ENCODE results near the gene ABRAXAS1.

DNA sequence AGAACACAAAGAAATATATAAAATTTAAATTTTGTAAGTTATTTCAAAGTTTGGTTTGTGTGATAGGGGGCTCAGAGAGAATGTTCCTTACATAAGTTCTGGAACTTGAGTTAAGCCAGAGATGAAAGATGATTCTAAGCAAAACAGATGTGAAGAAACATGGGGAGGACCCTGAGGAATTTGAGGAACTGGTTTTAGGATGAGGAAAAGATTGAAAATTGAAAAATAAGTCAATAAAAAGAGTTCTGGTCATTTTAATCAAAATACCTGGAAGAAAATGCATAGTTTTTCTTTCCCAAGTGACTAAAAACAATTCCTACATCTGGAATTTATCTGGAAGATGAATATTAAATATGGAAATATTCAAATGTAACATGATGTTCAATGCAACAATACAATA lies 66.7 kb downstream of the ABRAXAS1 start:
- TF ChIP-seq, protein P1, sequence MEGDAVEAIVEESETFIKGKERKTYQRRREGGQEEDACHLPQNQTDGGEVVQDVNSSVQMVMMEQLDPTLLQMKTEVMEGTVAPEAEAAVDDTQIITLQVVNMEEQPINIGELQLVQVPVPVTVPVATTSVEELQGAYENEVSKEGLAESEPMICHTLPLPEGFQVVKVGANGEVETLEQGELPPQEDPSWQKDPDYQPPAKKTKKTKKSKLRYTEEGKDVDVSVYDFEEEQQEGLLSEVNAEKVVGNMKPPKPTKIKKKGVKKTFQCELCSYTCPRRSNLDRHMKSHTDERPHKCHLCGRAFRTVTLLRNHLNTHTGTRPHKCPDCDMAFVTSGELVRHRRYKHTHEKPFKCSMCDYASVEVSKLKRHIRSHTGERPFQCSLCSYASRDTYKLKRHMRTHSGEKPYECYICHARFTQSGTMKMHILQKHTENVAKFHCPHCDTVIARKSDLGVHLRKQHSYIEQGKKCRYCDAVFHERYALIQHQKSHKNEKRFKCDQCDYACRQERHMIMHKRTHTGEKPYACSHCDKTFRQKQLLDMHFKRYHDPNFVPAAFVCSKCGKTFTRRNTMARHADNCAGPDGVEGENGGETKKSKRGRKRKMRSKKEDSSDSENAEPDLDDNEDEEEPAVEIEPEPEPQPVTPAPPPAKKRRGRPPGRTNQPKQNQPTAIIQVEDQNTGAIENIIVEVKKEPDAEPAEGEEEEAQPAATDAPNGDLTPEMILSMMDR (IDR thresholded peaks at IDR 0.05; ENCODE audit: insufficient read depth, low read length) = no peak
- TF ChIP-seq, protein P2, sequence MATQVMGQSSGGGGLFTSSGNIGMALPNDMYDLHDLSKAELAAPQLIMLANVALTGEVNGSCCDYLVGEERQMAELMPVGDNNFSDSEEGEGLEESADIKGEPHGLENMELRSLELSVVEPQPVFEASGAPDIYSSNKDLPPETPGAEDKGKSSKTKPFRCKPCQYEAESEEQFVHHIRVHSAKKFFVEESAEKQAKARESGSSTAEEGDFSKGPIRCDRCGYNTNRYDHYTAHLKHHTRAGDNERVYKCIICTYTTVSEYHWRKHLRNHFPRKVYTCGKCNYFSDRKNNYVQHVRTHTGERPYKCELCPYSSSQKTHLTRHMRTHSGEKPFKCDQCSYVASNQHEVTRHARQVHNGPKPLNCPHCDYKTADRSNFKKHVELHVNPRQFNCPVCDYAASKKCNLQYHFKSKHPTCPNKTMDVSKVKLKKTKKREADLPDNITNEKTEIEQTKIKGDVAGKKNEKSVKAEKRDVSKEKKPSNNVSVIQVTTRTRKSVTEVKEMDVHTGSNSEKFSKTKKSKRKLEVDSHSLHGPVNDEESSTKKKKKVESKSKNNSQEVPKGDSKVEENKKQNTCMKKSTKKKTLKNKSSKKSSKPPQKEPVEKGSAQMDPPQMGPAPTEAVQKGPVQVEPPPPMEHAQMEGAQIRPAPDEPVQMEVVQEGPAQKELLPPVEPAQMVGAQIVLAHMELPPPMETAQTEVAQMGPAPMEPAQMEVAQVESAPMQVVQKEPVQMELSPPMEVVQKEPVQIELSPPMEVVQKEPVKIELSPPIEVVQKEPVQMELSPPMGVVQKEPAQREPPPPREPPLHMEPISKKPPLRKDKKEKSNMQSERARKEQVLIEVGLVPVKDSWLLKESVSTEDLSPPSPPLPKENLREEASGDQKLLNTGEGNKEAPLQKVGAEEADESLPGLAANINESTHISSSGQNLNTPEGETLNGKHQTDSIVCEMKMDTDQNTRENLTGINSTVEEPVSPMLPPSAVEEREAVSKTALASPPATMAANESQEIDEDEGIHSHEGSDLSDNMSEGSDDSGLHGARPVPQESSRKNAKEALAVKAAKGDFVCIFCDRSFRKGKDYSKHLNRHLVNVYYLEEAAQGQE (IDR thresholded peaks at IDR 0.05; ENCODE audit: insufficient replicate concordance, low read depth) = no peak
- TF ChIP-seq POLR2AphosphoS5 (IDR thresholded peaks at IDR 0.05; ENCODE audit: low read depth) = no peak
